Psoas muscle (tissue), 8 donors: ENCODE results near the gene AMN. TPM values are rescaled to one million over a fixed set of nuclear protein-coding genes. Genes with fewer than 3 reads are reported as not detected.
A peak's percentile ranks its signal among the peaks of the same experiment; 100 is the strongest.

Source experiments
- ATAC-seq, 4 donors: fragments of 200-7000 bp; cut with Tn5 transposase; one replicate each; pipeline ENCODE4 v1.9.1; 2020; ENCODE audit warnings: moderate library complexity in 3 of 4, mild to moderate bottlenecking in 2 of 4
- DNase-seq, 2 donors: peaks; one replicate each; pipeline ENCODE4 v3.0.0-alpha.2; 2020
- H3K27ac ChIP-seq: fragments of 200-600 bp; one replicate; pipeline ENCODE4 v1.8.0; 2022
- H3K27me3 ChIP-seq, 3 donors: fragments of 200-600 bp in 1 of 3; one replicate each; pipeline versions ENCODE4 v1.6.1 to v1.8.0; 2013 to 2022; ENCODE audit warnings: low read length in 2 of 3, mild to moderate bottlenecking in 2 of 3, moderate library complexity in 1 of 3; ENCODE audit not compliant: insufficient read depth in 3 of 3
- H3K36me3 ChIP-seq, 2 donors: fragments of 200-600 bp in 1 of 2; one replicate each; pipeline versions ENCODE4 v1.6.1 to v1.8.0; 2013 to 2022; ENCODE audit warnings: low read depth in 1 of 2, mild to moderate bottlenecking in 1 of 2, moderate library complexity in 1 of 2; ENCODE audit not compliant: insufficient read depth in 1 of 2
- H3K4me1 ChIP-seq: fragments of 200-600 bp; one replicate; pipeline ENCODE4 v1.8.0; 2022
- H3K4me3 ChIP-seq: fragments of 200-600 bp; one replicate; pipeline ENCODE4 v1.8.0; 2022; ENCODE audit warnings: mild to moderate bottlenecking
- H3K9me3 ChIP-seq: fragments of 200-600 bp; one replicate; pipeline ENCODE4 v1.8.0; 2022
- CTCF ChIP-seq: fragments of 200-600 bp; IDR thresholded peaks from one replicate; pipeline ENCODE4 v1.8.0; 2022; ENCODE audit warnings: antibody characterized with exemption
- WGBS, 3 donors: extraction: QIAGEN DNeasy Blood & Tissue Kit; methylation state at CpG; one replicate each; pipeline versions ENCODE4 v1.1.6 to v1.1.7; 2013; 5-methylcytosine and 5-hydroxymethylcytosine counted together
- intact Hi-C, 2 donors: fragments of 100-400 bp; cut with DNase I; formaldehyde crosslinking; loops; one replicate each; pipeline versions ENCODE4 v1.11.0 to v1.14.2; 2022
- polyA plus RNA-seq, 3 donors: library from polyadenylated mRNA; stranded (reverse); fragments of 200-250 nt; gene quantifications; one replicate each; pipeline ENCODE4 v1.2.3, GENCODE V29; 2013
- total RNA-seq, 4 donors: library from RNA; stranded (reverse); fragmentation: NEBNext Ultra II Directional in 2 of 4; extraction: Animal tissue kit (Norgen Biotek cat#: 25700) in 2 of 4; gene quantifications; one replicate each; pipeline versions ENCODE4 v1.2.1 to v1.2.4, GENCODE V29; 2021 to 2023
- donor health status: healthy with polysubstance abuse.
- donor health status: DM: no; HTN: no; CAD: no; lungs with moderate emphysema.
- donor health status: Bipolar disorder and iron deficiency.
- donor health status: healthy.
- donor health status: DM: yes; HTN: yes; CAD: no.
- donor health status: DM: no; HTN: no; CAD: no.
- donor health status: DM: no; HTN: no; CAD: no.
- donor health status: DM: yes; HTN: yes; CAD: no.

Gene AMN
- total and polyA plus RNA-seq, 7 donors = 0.18 to 0.19 (median 0.18) TPM; not detected in 4

GRCh38 chr14:102947321-102948103 lies 25.0 kb downstream of the AMN start:
- intact Hi-C loops = no loop called here
- ATAC-seq (no peak), DNase-seq (no peak)
- H3K4me1 ChIP-seq = peaks cover 17% of the 10 kb centered on the region
- H3K9me3 ChIP-seq = no peaks in the 10 kb centered on the region
- no peak overlapping the region for H3K4me3 ChIP-seq
- H3K36me3 ChIP-seq = peaks cover 11 to 93% of the 10 kb centered on the region in 2 donors
- no peaks in the 10 kb centered on the region for H3K27me3 ChIP-seq
- 80 to 88% (median 82%) methylated on average over 27 of the region's 27 CpGs for WGBS, 3 donors
- no peak for TF ChIP-seq CTCF
- H3K27ac ChIP-seq = no peak overlapping the region

GRCh38 chr14:102948698-102949061 lies 26.2 kb downstream of the AMN start:
- Histone ChIP-seq H3K4me1 (peaks cover 17% of the 10 kb centered on the region), H3K27ac (peak overlapping the region; percentile 93), H3K27me3 (no peaks in the 10 kb centered on the region), H3K4me3 (no peak overlapping the region), H3K36me3 (peaks cover 9 to 93% of the 10 kb centered on the region in 2 donors), H3K9me3 (no peaks in the 10 kb centered on the region)
- DNase-seq (no peak), ATAC-seq (no peak)
- no peak for TF ChIP-seq CTCF
- intact Hi-C loops = no loop called here
- 38 to 62% (median 46%) methylated on average over 8 to 9 of the region's 9 CpGs for WGBS, 3 donors

- 32 to 51% (median 40%) methylated on average over 28 of the region's 28 CpGs for WGBS, 3 donors
- peak overlapping the region; percentile 93 for H3K27ac ChIP-seq
- TF ChIP-seq CTCF = no peak
Observed at GRCh38 chr14:102949062-102949800, 26.8 kb downstream of the AMN start.

GRCh38 chr14:102949801-102950451 lies 27.5 kb downstream of the AMN start:
- H3K4me3 ChIP-seq = no peak overlapping the region
- H3K36me3 ChIP-seq = peaks cover 10 to 93% of the 10 kb centered on the region in 2 donors
- H3K9me3 ChIP-seq = no peaks in the 10 kb centered on the region
- 37 to 47% (median 45%) methylated on average over 23 of the region's 23 CpGs for WGBS, 3 donors
- peak overlapping the region; percentile 93 for H3K27ac ChIP-seq
- DNase-seq = peak in 1 of 2 donors; percentile 81
- intact Hi-C loops = loop anchor here in 1 of 2 donors (1.0 kb wide), 1 partner anchor 32 kb away; no protein-coding TSS in a partner anchor
- no peak for TF ChIP-seq CTCF
- H3K27me3 ChIP-seq = no peaks in the 10 kb centered on the region
- peak; percentile 35 to 69 (median 46) for ATAC-seq
- peaks cover 17% of the 10 kb centered on the region for H3K4me1 ChIP-seq

More at GRCh38 chr14:102949062-102949800, 26.8 kb downstream of the AMN start:
- peaks cover 17% of the 10 kb centered on the region for H3K4me1 ChIP-seq
- intact Hi-C loops = no loop called here
- no peak overlapping the region for H3K4me3 ChIP-seq
- peaks cover 10 to 93% of the 10 kb centered on the region in 2 donors for H3K36me3 ChIP-seq
- ATAC-seq (peak; percentile 88 to 97 (median 90)), DNase-seq (peak; percentile 63 to 85)
- H3K27me3 ChIP-seq = no peaks in the 10 kb centered on the region
- H3K9me3 ChIP-seq = no peaks in the 10 kb centered on the region
